Ishikawa (cell line): ENCODE results near the gene ANKLE1.

ENCODE experiments used
- CREB1 ChIP-seq: IDR thresholded peaks from 2 replicates; pipeline ENCODE4 v1.6.1; 2012; ENCODE audit warnings: low read depth
- EGR1 ChIP-seq: IDR thresholded peaks from 2 replicates; pipeline ENCODE4 v1.6.1; 2012
- MAX ChIP-seq: IDR thresholded peaks from 2 replicates; pipeline ENCODE4 v1.6.1; 2012
- NFIC ChIP-seq: IDR thresholded peaks from 2 replicates; pipeline ENCODE4 v1.6.1; 2012
- TAF1 ChIP-seq: IDR thresholded peaks from 2 replicates; pipeline ENCODE4 v1.6.1; 2012; ENCODE audit warnings: low read depth, mild to moderate bottlenecking
- TCF12 ChIP-seq: IDR thresholded peaks from 2 replicates; pipeline ENCODE4 v1.6.1; 2012; ENCODE audit warnings: low read depth
- TEAD4 ChIP-seq: IDR thresholded peaks from 2 replicates; pipeline ENCODE4 v1.6.1; 2012
- USF1 ChIP-seq: IDR thresholded peaks from 2 replicates; pipeline ENCODE4 v1.6.1; 2012
- YY1 ChIP-seq: IDR thresholded peaks from 2 replicates; pipeline ENCODE4 v1.6.1; 2012; ENCODE audit warnings: low read depth
- ZBTB7A ChIP-seq: IDR thresholded peaks from 2 replicates; pipeline ENCODE4 v1.6.1; 2012; ENCODE audit warnings: low read depth

Gene ANKLE1

DNA sequence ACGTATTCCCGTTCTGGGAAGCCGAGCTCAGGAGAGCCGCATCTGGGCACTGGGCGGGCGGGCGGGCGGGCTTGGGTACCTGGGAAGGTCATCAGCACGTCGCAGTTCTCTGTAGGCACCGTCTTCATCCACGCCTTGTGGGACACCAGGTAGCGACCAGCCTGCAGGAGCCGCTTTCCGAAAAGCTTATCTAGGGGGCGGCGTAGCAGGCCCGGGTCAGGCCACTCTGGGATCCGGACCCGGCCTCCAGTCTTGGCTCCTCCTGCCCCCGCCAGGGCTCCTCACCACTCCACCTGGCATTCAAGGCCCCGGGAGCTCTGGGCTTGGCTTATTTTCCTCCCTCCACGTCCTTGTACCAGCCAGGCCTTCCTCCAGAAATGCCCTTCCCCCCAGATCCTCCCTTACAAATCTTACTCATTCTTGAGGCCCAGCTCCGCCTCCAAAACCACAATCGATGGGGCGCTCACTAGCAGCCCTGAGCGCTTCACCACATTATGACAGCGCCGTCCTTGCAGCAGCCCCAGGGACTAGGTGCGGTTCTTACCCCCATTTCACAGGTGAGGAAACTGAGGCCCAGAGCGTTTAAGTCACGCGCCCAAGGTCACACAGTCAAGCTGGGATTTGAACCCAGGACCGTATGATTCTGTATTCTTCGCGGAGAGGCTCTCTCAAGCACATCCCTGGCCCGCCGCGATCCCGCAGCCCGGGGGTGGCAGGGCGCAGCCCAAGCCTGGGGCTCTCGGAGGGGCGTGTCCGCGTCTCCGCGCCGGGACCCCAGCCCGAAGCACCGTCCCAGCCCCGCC, 52.1 kb downstream of the ANKLE1 start:
- TF ChIP-seq TEAD4 (no peak), EGR1 (no peak), ZBTB7A (0 out of 2 replicates have a peak, but pooled peaks have one; percentile 67), YY1 (no peak)

GRCh38 chr19:17334414-17335409, 53.0 kb downstream of the ANKLE1 start, which contains the start of gene ANO8:
Gene ANO8 (minus strand): TSS chr19:17334855. CDS start chr19:17334670, 185 bp downstream.
- peak; percentile 68 for TF ChIP-seq TEAD4
- TF ChIP-seq TCF12: no peak; the same call in 1 of the 2 replicates
- TF ChIP-seq USF1: no peak
- TF ChIP-seq MAX: peak; percentile 66
- TF ChIP-seq CREB1: peak; percentile 60
- TF ChIP-seq TAF1: peak; percentile 32; the same call in 1 of the 2 replicates
- TF ChIP-seq EGR1: 0 out of 2 replicates have a peak, but pooled peaks have one; percentile 24
- TF ChIP-seq YY1: peak; percentile 72

DNA sequence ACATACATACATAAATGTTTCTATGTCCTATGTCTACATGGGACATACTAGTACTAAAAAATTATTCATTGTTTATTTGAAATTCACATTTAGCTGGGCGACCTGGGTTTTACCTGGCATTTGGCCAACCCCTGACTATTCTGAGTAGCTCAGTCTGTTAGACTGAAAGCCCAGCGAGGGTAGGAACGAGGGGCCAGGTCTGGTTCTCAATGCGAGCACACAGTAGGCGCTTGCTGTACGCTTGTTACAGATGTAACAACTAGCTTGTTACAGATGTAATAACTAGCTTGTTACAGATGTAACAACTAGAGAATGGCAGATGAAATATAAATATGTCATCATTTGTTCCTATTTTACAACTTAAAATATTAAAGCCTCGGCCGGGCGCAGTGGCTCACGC, 53.9 kb downstream of the ANKLE1 start:
- TF ChIP-seq ZBTB7A: no peak
- 0 out of 2 replicates have a peak, but pooled peaks have one; percentile 28 for TF ChIP-seq NFIC
